K562 (cell line): ENCODE data around the gene OGFR. TPM values are rescaled to one million over a fixed set of nuclear protein-coding genes. Genes with fewer than 3 reads are reported as not detected.

Experiments used
- ATAC-seq: fragments of 200-7000 bp; cut with Tn5 transposase; 3 replicates; pipeline ENCODE4 v1.9.1; 2020; ENCODE audit warnings: moderate library complexity
- BruUV-seq: library from RNA; stranded (reverse); fragments of 400-500 nt; replicated peaks from 2 replicates; lab custom pipeline; 2021; lab: Mats Ljungman, UMichigan
- CTCF ChIA-PET: fragments of 300-600 bp; formaldehyde crosslinking; extraction: SDS; loops from one replicate; lab custom pipeline; 2021; ENCODE audit warnings: low intra/inter-chr PET ratio; lab: Yijun Ruan, JAX
- POLR2A ChIA-PET: fragments of 300-600, 350-650 bp; sonication (Branson Sonifier 250); formaldehyde crosslinking; extraction: SDS; loops from one replicate; lab custom pipeline; 2021; ENCODE audit warnings: antibody characterized with exemption, inconsistent platforms; lab: Yijun Ruan, JAX
- DNase-seq, 4 experiments: peaks; one replicate each; pipeline versions ENCODE4 v3.0.0 to v3.0.0-alpha.2; 2011 to 2018; ENCODE audit warnings: low spot score in 3 of 4, mixed read lengths in 3 of 4; ENCODE audit errors: extremely low read depth in 1 of 4
- FAIRE-seq: peaks from 2 replicates; lab custom pipeline; 2011; peaks lifted over from hg19 to GRCh38; lab: Jason Lieb, UNC
- H2AFZ ChIP-seq: 2 replicates; pipeline ENCODE4 v1.6.0; 2011; ENCODE audit warnings: low read depth, low read length, control low read depth, inconsistent platforms
- H3K27ac ChIP-seq: fragments of 200-600 bp; 3 replicates; pipeline ENCODE4 v1.8.0; 2011; ENCODE audit warnings: low read depth, mild to moderate bottlenecking, control low read depth, inconsistent platforms, low read length, moderate library complexity, mixed read lengths; ENCODE audit errors: extremely low read depth
- H3K27me3 ChIP-seq, 2 experiments: fragments of 300-600 bp in 1 of 2; 2 replicates in 1 of 2; 3 replicates in 1 of 2; pipeline versions ENCODE4 v1.6.0 to v1.8.0; 2011; ENCODE audit warnings: inconsistent platforms in 2 of 2, low read length in 2 of 2, mild to moderate bottlenecking in 1 of 2, mixed read lengths in 1 of 2, moderate library complexity in 1 of 2; ENCODE audit not compliant: control insufficient read depth in 2 of 2, insufficient read depth in 2 of 2
- H3K36me3 ChIP-seq: fragments of 300-600 bp; 3 replicates; pipeline ENCODE4 v1.8.0; 2011; ENCODE audit warnings: mild to moderate bottlenecking, low read length, inconsistent platforms; ENCODE audit not compliant: control insufficient read depth, insufficient read depth
- H3K4me1 ChIP-seq, 2 experiments: fragments of 200-600 bp in 1 of 2; replicated peaks in 1 of 2; 2 replicates in 1 of 2; 3 replicates in 1 of 2; pipeline versions ENCODE4 v1.5.1 to v1.8.0; 2011; ENCODE audit warnings: inconsistent platforms in 2 of 2, low read length in 2 of 2, mild to moderate bottlenecking in 1 of 2, mixed read lengths in 1 of 2, moderate library complexity in 1 of 2; ENCODE audit not compliant: control insufficient read depth in 2 of 2, insufficient read depth in 2 of 2
- H3K4me2 ChIP-seq: 2 replicates; pipeline ENCODE4 v1.6.1; 2011; ENCODE audit warnings: low read length, control low read depth, inconsistent platforms, mixed read lengths; ENCODE audit not compliant: insufficient read depth
- H3K4me3 ChIP-seq: fragments of 200-600 bp; sonication (generic), shearing (Covaris generic); 2 replicates; pipeline ENCODE4 v1.5.1; 2016; ENCODE audit warnings: control low read depth, inconsistent platforms
- H3K79me2 ChIP-seq: fragments of 200-600 bp; 3 replicates; pipeline ENCODE4 v1.8.0; 2011; ENCODE audit warnings: low read length, inconsistent platforms; ENCODE audit not compliant: control insufficient read depth, insufficient read depth
- H3K9ac ChIP-seq, 2 experiments: 2 replicates each; pipeline versions ENCODE4 v1.6.0 to v1.6.1; 2011; ENCODE audit warnings: low read depth in 2 of 2, low read length in 2 of 2, control low read depth in 1 of 2, inconsistent platforms in 1 of 2, mild to moderate bottlenecking in 1 of 2, mixed read lengths in 1 of 2; ENCODE audit not compliant: insufficient read depth in 1 of 2
- H3K9me1 ChIP-seq: one replicate; pipeline ENCODE4 v1.6.0; 2011; ENCODE audit warnings: inconsistent platforms, mild to moderate bottlenecking, low read length, moderate library complexity; ENCODE audit not compliant: control insufficient read depth, insufficient read depth
- H3K9me3 ChIP-seq: replicated peaks from 2 replicates; pipeline ENCODE4 v1.5.1; 2011; ENCODE audit warnings: low read depth, low read length, inconsistent platforms; ENCODE audit not compliant: control insufficient read depth, insufficient read depth
- H4K20me1 ChIP-seq: replicated peaks from 2 replicates; pipeline ENCODE4 v1.6.1; 2011; ENCODE audit warnings: low read length, inconsistent platforms, mixed read lengths; ENCODE audit not compliant: control insufficient read depth, insufficient read depth
- ATF2 ChIP-seq: sonication (generic); formaldehyde crosslinking; IDR thresholded peaks from 2 replicates; pipeline ENCODE4 v1.8.1; 2022; ENCODE audit warnings: missing genetic modification reagents
- CBX3 ChIP-seq, 2 experiments: IDR thresholded peaks; 1 replicate in 1 of 2; 2 replicates in 1 of 2; pipeline ENCODE4 v1.6.1; 2012; ENCODE audit warnings: inconsistent platforms in 2 of 2, low read length in 2 of 2, borderline replicate concordance in 1 of 2, control low read depth in 1 of 2
- DNMT1 ChIP-seq: fragments of 450-650 bp; IDR thresholded peaks from 2 replicates; pipeline ENCODE4 v1.6.1; 2016; ENCODE audit warnings: antibody characterized with exemption, mild to moderate bottlenecking
- HMG20A ChIP-seq: fragments of 450-650 bp; formaldehyde crosslinking; conservative IDR thresholded peaks from 2 replicates; pipeline ENCODE4 v1.4.0; 2020; ENCODE audit warnings: mild to moderate bottlenecking, mixed read lengths
- MBD1 ChIP-seq: fragments of 250-450 bp; sonication (Bioruptor Pico); IDR thresholded peaks from 2 replicates; pipeline ENCODE4 v1.8.0; 2022; ENCODE audit warnings: inconsistent platforms
- TAF15 ChIP-seq: fragments of 200-400 bp; formaldehyde crosslinking; IDR thresholded peaks from 2 replicates; pipeline ENCODE4 v1.6.1; 2017; ENCODE audit warnings: mild to moderate bottlenecking, low read depth, low read length, moderate library complexity
- U2AF2 ChIP-seq: fragments of 200-400 bp; formaldehyde crosslinking; optimal IDR thresholded peaks from 2 replicates; pipeline ENCODE3; 2017; ENCODE audit warnings: low read depth, mild to moderate bottlenecking, low read length
- ZC3H8 ChIP-seq: fragments of 450-650 bp; IDR thresholded peaks from 2 replicates; pipeline ENCODE4 v1.6.1; 2017
- ZNF212 ChIP-seq: fragments of 450-650 bp; formaldehyde crosslinking; IDR thresholded peaks from 2 replicates; pipeline ENCODE4 v1.4.0; 2020; ENCODE audit warnings: mild to moderate bottlenecking
- WGBS: fragments of 100-300 bp; shearing (Covaris generic); methylation state at CpG from one replicate; pipeline ENCODE4 v1.1.6; 2016; ENCODE audit warnings: low coverage, mixed read lengths; ENCODE audit not compliant: insufficient coverage; ENCODE audit errors: missing lambda C conversion rate; 5-methylcytosine and 5-hydroxymethylcytosine counted together
- in situ Hi-C: fragments of 300-500 bp; cut with MboI; formaldehyde crosslinking; loops from 4 replicates; pipeline ENCODE4 v1.15.0; 2018; ENCODE audit warnings: inconsistent platforms, mixed read lengths
- intact Hi-C: fragments of 100-400 bp; cut with micrococcal nuclease; formaldehyde crosslinking; loops from 2 replicates; pipeline ENCODE4 v1.14.2; 2022
- polyA plus RNA-seq, 8 experiments: library from polyadenylated mRNA; depleted of rRNA in 4 of 8; stranded (reverse) in 5 of 8; unstranded in 3 of 8; fragments of >200 nt; fragmentation: Nextera tagmentation in 2 of 8; fragmentation: Illumina TruSeq in 1 of 8; extraction: Ambion mirVana in 2 of 8; extraction: Trizol in 1 of 8; gene quantifications; 2 replicates each; pipeline versions ENCODE4 v1.2.1 to v1.2.3, GENCODE V29; 2011 to 2014; ENCODE audit warnings: inconsistent platforms in 1 of 8, missing spikeins in 1 of 8
- total RNA-seq, 7 experiments: library from RNA; depleted of rRNA in 6 of 7; stranded (reverse); fragments of >200 nt in 6 of 7; fragmentation: Illumina TruSeq in 2 of 7; extraction: Trizol in 2 of 7; gene quantifications; 2 replicates each; pipeline versions ENCODE4 v1.2.1 to v1.2.3, GENCODE V29; 2011 to 2021; ENCODE audit warnings: low replicate concordance in 1 of 7
- TF ChIP-seq, protein P1 (sequence below): sonication (generic); formaldehyde crosslinking; IDR thresholded peaks from 2 replicates; pipeline ENCODE4 v1.8.0; 2022; ENCODE audit warnings: missing genetic modification reagents, mild to moderate bottlenecking, borderline replicate concordance
- TF ChIP-seq, protein P2 (sequence below): sonication (generic); formaldehyde crosslinking; IDR thresholded peaks from 2 replicates; pipeline ENCODE4 v1.8.0; 2022; ENCODE audit warnings: missing genetic modification reagents, mild to moderate bottlenecking, borderline replicate concordance

Gene OGFR
- total and polyA plus RNA-seq, 9 of the 15 experiments (the other 6 are each of a cell fraction or from before 2014, with no cell fraction given), result 0.39 to 56.3 (median 17.5) TPM

- Histone ChIP-seq H3K9me1 (no peaks in the 10 kb centered on the region), H3K79me2 (no peaks in the 10 kb centered on the region), H3K9me3 (no peaks in the 10 kb centered on the region), H3K4me1 (peaks cover 8 to 77% of the 10 kb centered on the region in 2 experiments; a peak in 4 of 5 replicates), H4K20me1 (no peaks in the 10 kb centered on the region), H3K4me2 (no peak overlapping the region), H3K27me3 (peaks cover 0 to 9% of the 10 kb centered on the region in 2 experiments; a peak in 2 of 5 replicates), H2AFZ (no peak overlapping the region), H3K9ac (peak overlapping the region in 1 of 2 experiments; percentile 41; a peak in 1 of 4 replicates)
- ATAC-seq (peak; percentile 11; the same call in 1 of the 3 replicates), DNase-seq (no peak)
- CTCF ChIA-PET, result no interaction called here
- in situ Hi-C loops, result no loop called here
- no TSS peak for BruUV-seq
- 63% methylated on average over 10 of the region's 10 CpGs for WGBS
- intact Hi-C loops, result no loop called here
- no peak for TF ChIP-seq HMG20A (CRISPR knock-in tag)
- no peak for TF ChIP-seq DNMT1
- no peak for TF ChIP-seq ATF2 (CRISPR knock-in tag)
- no peak for TF ChIP-seq TAF15
- TF ChIP-seq U2AF2, result no peak
- TF ChIP-seq CBX3 (IDR thresholded peaks at IDR 0.05; ENCODE audit: borderline replicate concordance in 1 of 2, low read length in 2 of 2), result no peak
- TF ChIP-seq ZC3H8, result no peak
- TF ChIP-seq ZNF212 (CRISPR knock-in tag), result no peak
- TF ChIP-seq, protein P1, sequence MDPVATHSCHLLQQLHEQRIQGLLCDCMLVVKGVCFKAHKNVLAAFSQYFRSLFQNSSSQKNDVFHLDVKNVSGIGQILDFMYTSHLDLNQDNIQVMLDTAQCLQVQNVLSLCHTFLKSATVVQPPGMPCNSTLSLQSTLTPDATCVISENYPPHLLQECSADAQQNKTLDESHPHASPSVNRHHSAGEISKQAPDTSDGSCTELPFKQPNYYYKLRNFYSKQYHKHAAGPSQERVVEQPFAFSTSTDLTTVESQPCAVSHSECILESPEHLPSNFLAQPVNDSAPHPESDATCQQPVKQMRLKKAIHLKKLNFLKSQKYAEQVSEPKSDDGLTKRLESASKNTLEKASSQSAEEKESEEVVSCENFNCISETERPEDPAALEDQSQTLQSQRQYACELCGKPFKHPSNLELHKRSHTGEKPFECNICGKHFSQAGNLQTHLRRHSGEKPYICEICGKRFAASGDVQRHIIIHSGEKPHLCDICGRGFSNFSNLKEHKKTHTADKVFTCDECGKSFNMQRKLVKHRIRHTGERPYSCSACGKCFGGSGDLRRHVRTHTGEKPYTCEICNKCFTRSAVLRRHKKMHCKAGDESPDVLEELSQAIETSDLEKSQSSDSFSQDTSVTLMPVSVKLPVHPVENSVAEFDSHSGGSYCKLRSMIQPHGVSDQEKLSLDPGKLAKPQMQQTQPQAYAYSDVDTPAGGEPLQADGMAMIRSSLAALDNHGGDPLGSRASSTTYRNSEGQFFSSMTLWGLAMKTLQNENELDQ, result no peak
- TF ChIP-seq, protein P2, sequence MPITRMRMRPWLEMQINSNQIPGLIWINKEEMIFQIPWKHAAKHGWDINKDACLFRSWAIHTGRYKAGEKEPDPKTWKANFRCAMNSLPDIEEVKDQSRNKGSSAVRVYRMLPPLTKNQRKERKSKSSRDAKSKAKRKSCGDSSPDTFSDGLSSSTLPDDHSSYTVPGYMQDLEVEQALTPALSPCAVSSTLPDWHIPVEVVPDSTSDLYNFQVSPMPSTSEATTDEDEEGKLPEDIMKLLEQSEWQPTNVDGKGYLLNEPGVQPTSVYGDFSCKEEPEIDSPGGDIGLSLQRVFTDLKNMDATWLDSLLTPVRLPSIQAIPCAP (CRISPR knock-in tag), result no peak
- TF ChIP-seq MBD1 (CRISPR knock-in tag), result no peak
- TF ChIP-seq, all 486 proteins: peak for 0
- no peak overlapping the region for H3K27ac ChIP-seq
- no peak overlapping the region for H3K4me3 ChIP-seq
- no peaks in the 10 kb centered on the region for H3K36me3 ChIP-seq
- peak; percentile 46 for FAIRE-seq
- POLR2A ChIA-PET, result interaction anchor here (0.6 to 2.2 kb wide), 3 partner anchors 44 to 334 kb away, joined by 3 to 8 read pairs (median 4); no protein-coding TSS in a partner anchor
Measured at GRCh38 chr20:62831854-62832211, 27.2 kb downstream of the OGFR start.
